ENCODE measurements around the gene EOGT. TPM values are rescaled to one million over a fixed set of nuclear protein-coding genes. Genes with fewer than 3 reads are reported as not detected.

The EOGT gene
- total and polyA plus RNA-seq, 2 experiments from 2014 or later, result 31.6 to 47.7 TPM

DNA sequence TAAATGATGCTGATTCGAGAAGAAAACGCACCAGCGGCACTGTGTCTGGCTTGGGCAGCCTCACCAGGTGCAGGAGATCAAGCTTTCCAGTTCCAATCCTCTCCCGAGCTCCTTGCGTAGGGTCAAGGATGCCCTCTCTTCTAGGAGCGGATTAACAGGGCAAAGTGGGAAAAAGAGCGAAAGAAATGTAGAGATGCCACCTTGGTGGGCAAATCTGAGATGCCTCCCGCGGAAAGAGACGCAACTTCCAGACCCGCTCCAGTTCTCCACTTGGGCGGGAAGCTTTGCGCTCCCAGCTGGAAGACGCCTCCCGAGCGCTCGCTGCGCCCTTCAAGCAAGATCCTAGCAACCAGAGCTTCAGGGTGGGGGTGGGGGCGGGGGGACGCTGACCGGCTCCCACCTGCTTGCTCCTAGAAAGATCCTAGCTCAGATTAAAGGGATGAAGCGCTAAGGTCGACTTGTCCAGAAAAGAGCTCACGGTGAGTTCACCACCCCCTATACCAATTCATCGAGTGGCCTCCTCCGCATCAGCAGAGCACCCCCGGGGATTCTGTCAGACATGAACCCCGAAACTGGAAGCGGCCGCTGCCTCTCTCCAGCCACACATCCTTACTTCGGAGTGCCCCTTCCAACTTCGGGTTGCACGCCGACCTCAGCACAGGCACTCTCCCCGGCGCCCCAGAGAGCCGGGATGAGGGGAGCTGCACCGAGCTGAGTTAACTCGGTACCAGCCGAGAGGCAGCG lies 81.9 kb downstream of the EOGT start:
- DNase-seq, result peak; percentile 1
- Histone ChIP-seq H3K4me1 (ENCODE audit: insufficient read depth) (no peaks in the 10 kb centered on the region), H3K9me3 (ENCODE audit: low read depth) (no peaks in the 10 kb centered on the region), H4K20me1 (ENCODE audit: insufficient read depth) (no peaks in the 10 kb centered on the region), H3K36me3 (ENCODE audit: low read depth) (no peaks in the 10 kb centered on the region), H3K9ac (no peak overlapping the region), H3K79me2 (ENCODE audit: insufficient read depth) (no peaks in the 10 kb centered on the region), H3K4me3 (no peak overlapping the region), H3K9me2 (ENCODE audit: insufficient read depth) (no peaks in the 10 kb centered on the region), H3K27ac (no peak overlapping the region), H3F3A (ENCODE audit: insufficient read depth) (no peaks in the 10 kb centered on the region), H2AFZ (peak overlapping the region; percentile 33; the same call in 1 of the 2 replicates), H3K4me2 (ENCODE audit: unreplicated experiment) (no peak overlapping the region), H3K27me3 (replicated peaks; ENCODE audit: insufficient read depth) (peaks cover 63% of the 10 kb centered on the region)
- peak; percentile 63 for TF ChIP-seq EZH2 (IDR thresholded peaks at IDR 0.05; ENCODE audit: insufficient read depth, poor library complexity, severe bottlenecking)
- TF ChIP-seq EZH2phosphoT487 (IDR thresholded peaks at IDR 0.05; ENCODE audit: insufficient read depth, low read depth), result no peak
- whole genome bisulfite sequencing, 2 experiments (ENCODE audit: low coverage in 1 of 2, low lambda C conversion rate in 2 of 2, missing lambda C conversion rate in 2 of 2), result 7 to 8% methylated on average over 29 to 41 of the region's 41 CpGs
- in situ Hi-C loops (cut with MboI), result no loop called here

MicroRNAs within 50 kb of the gene (microRNA counts, 767-probe panel; counts per million panel counts)
- 447 counts per million, percentile 86 among the panel's probes with 10 or more counts for microRNA hsa-miR-3136-5p

Small RNAs within 50 kb of the gene (microRNA-seq; reads per million reads assigned to microRNA genes)
- not detected for gene MIR3136 (ENCODE audit: borderline number of aligned reads)

Small RNAs within 50 kb of the gene (small RNA-seq; reads per million reads assigned to genes)
- not detected for gene MIR3136 (ENCODE audit: low read depth, low replicate concordance)

Other genes starting within 250 kb of the EOGT start
- gene TAFA4, start 81.1 kb downstream of the EOGT start, total RNA-seq (2014; rRNA removed; shearing (Covaris generic)), result not detected in 2 replicates
- not detected in 2 replicates for gene TAFA4, start 81.1 kb downstream of the EOGT start, polyA plus RNA-seq (2016; fragmentation: Nextera tagmentation; extraction: Ambion mirVana)
- gene TMF1, start 38.6 kb upstream of the EOGT start, total RNA-seq (2014; rRNA removed; shearing (Covaris generic)), result 27.0 and 35.2 TPM in 2 replicates
- gene TMF1, start 38.6 kb upstream of the EOGT start, polyA plus RNA-seq (2016; fragmentation: Nextera tagmentation; extraction: Ambion mirVana), result 36.9 and 41.4 TPM in 2 replicates
- gene UBA3, start 66.7 kb upstream of the EOGT start, total RNA-seq (2014; rRNA removed; shearing (Covaris generic)), result 64.0 and 75.1 TPM in 2 replicates
- gene UBA3, start 66.7 kb upstream of the EOGT start, polyA plus RNA-seq (2016; fragmentation: Nextera tagmentation; extraction: Ambion mirVana), result 62.1 and 65.0 TPM in 2 replicates
- 94.0 and 98.7 TPM in 2 replicates for gene ARL6IP5, start 71.3 kb upstream of the EOGT start, total RNA-seq (2014; rRNA removed; shearing (Covaris generic))
- 174 and 178 TPM in 2 replicates for gene ARL6IP5, start 71.3 kb upstream of the EOGT start, polyA plus RNA-seq (2016; fragmentation: Nextera tagmentation; extraction: Ambion mirVana)
- not detected in 2 replicates for gene LMOD3, start 108.9 kb upstream of the EOGT start, total RNA-seq (2014; rRNA removed; shearing (Covaris generic))
- gene LMOD3, start 108.9 kb upstream of the EOGT start, polyA plus RNA-seq (2016; fragmentation: Nextera tagmentation; extraction: Ambion mirVana), result 0.04 TPM in 1 of 2 replicates, not detected in the other

All from GM23248 (cell line).